A549 (cell line): ENCODE measurements around the gene HDLBP. TPM values are rescaled to one million over a fixed set of nuclear protein-coding genes. Genes with fewer than 3 reads are reported as not detected.

Source experiments
- ATAC-seq, 2 experiments: fragments of 200-7000 bp in 1 of 2; fragments of >200 bp in 1 of 2; cut with Nextera tagmentation in 1 of 2; cut with Tn5 transposase in 1 of 2; 3 replicates each; pipeline versions ENCODE4 v1.8.0 to v1.9.1; 2018 to 2020; ENCODE audit warnings: mild to moderate bottlenecking in 1 of 2, moderate library complexity in 1 of 2
- CTCF ChIA-PET: fragments of 300-600 bp; sonication (Branson Sonifier 250); formaldehyde crosslinking; extraction: SDS; loops from one replicate; lab custom pipeline; 2021; ENCODE audit warnings: antibody characterized with exemption, inconsistent platforms; lab: Yijun Ruan, JAX
- POLR2A ChIA-PET: fragments of 350-600 bp; formaldehyde crosslinking; extraction: SDS; loops from one replicate; lab custom pipeline; 2021; ENCODE audit warnings: antibody characterized with exemption, inconsistent platforms; lab: Yijun Ruan, JAX
- DNase-seq, 2 experiments: peaks; one replicate each; pipeline versions ENCODE4 v3.0.0 to v3.0.0-alpha.2; 2011 to 2016; ENCODE audit warnings: low read depth in 1 of 2, low spot score in 1 of 2
- FAIRE-seq: peaks from 2 replicates; lab custom pipeline; 2011; peaks lifted over from hg19 to GRCh38; lab: Jason Lieb, UNC
- H3K27ac ChIP-seq, 2 experiments: fragments of >200 bp; sonication (Bioruptor Twin); formaldehyde crosslinking; 3 replicates each; pipeline ENCODE4 v1.5.1; 2016 to 2017
- H3K4me1 ChIP-seq: fragments of >200 bp; sonication (Bioruptor Twin); formaldehyde crosslinking; 3 replicates; pipeline ENCODE4 v1.6.1; 2016
- H3K4me2 ChIP-seq: fragments of >200 bp; sonication (Bioruptor Twin); formaldehyde crosslinking; 3 replicates; pipeline ENCODE4 v1.6.1; 2016
- H3K4me3 ChIP-seq: fragments of >200 bp; sonication (Bioruptor Twin); formaldehyde crosslinking; 3 replicates; pipeline ENCODE4 v1.5.1; 2016
- H3K9me3 ChIP-seq: fragments of >200 bp; sonication (Bioruptor Twin); formaldehyde crosslinking; 3 replicates; pipeline ENCODE4 v1.6.1; 2016
- ATOH8 ChIP-seq: fragments of 250-450 bp; sonication (Bioruptor Pico); IDR thresholded peaks from 2 replicates; pipeline ENCODE4 v1.5.0; 2020; ENCODE audit warnings: low read depth, mild to moderate bottlenecking, moderate library complexity
- BCL3 ChIP-seq: fragments of >200 bp; sonication (Bioruptor Twin); formaldehyde crosslinking; IDR thresholded peaks from 3 replicates; pipeline ENCODE4 v1.6.1; 2016
- BHLHE40 ChIP-seq: IDR thresholded peaks from 2 replicates; pipeline ENCODE4 v1.6.1; 2012; ENCODE audit warnings: low read depth, low read length, inconsistent platforms
- CBX2 ChIP-seq: fragments of 200-600 bp; sonication (generic); IDR thresholded peaks from 2 replicates; pipeline ENCODE4 v1.6.1; 2016; ENCODE audit warnings: low read depth, mild to moderate bottlenecking, borderline replicate concordance
- CHD2 ChIP-seq: fragments of 150-350 bp; IDR thresholded peaks from 2 replicates; pipeline ENCODE4 v1.6.1; 2014; ENCODE audit warnings: low read length; ENCODE audit not compliant: partially characterized antibody
- ELK1 ChIP-seq: fragments of 150-350 bp; IDR thresholded peaks from 2 replicates; pipeline ENCODE4 v1.6.1; 2014; ENCODE audit warnings: low read depth, mild to moderate bottlenecking, low read length
- FOSB ChIP-seq: fragments of 250-450 bp; sonication (Bioruptor Pico); IDR thresholded peaks from 2 replicates; pipeline ENCODE4 v1.5.0; 2020; ENCODE audit warnings: mild to moderate bottlenecking, moderate library complexity
- FOXS1 ChIP-seq: fragments of 250-450 bp; sonication (Bioruptor Pico); IDR thresholded peaks from 2 replicates; pipeline ENCODE4 v1.5.0; 2020; ENCODE audit warnings: mild to moderate bottlenecking, moderate library complexity
- HDAC2 ChIP-seq: fragments of 200-600 bp; sonication (generic); IDR thresholded peaks from 2 replicates; pipeline ENCODE4 v1.6.1; 2016
- HES2 ChIP-seq: fragments of >200 bp; sonication (Bioruptor Twin); formaldehyde crosslinking; IDR thresholded peaks from 2 replicates; pipeline ENCODE4 v1.6.1; 2016
- KDM1A ChIP-seq: fragments of 200-600 bp; sonication (generic); IDR thresholded peaks from 2 replicates; pipeline ENCODE4 v1.6.1; 2016; ENCODE audit warnings: low read depth, mild to moderate bottlenecking
- KDM5A ChIP-seq: fragments of 200-600 bp; sonication (generic); IDR thresholded peaks from 2 replicates; pipeline ENCODE4 v1.6.1; 2016; ENCODE audit warnings: antibody characterized with exemption, mild to moderate bottlenecking
- MAZ ChIP-seq: fragments of 150-350 bp; IDR thresholded peaks from 2 replicates; pipeline ENCODE4 v1.6.1; 2014; ENCODE audit warnings: antibody characterized with exemption, low read depth, low read length, borderline replicate concordance
- NFE2L2 ChIP-seq: fragments of 150-350 bp; conservative IDR thresholded peaks from 2 replicates; pipeline ENCODE4 v1.6.1; 2014; ENCODE audit warnings: low read length
- NPAS2 ChIP-seq: fragments of 250-450 bp; sonication (Bioruptor Pico); IDR thresholded peaks from 2 replicates; pipeline ENCODE4 v1.8.0; 2022; ENCODE audit warnings: mild to moderate bottlenecking, moderate library complexity, borderline replicate concordance
- PBX3 ChIP-seq: IDR thresholded peaks from 2 replicates; pipeline ENCODE4 v1.6.1; 2012
- PHF8 ChIP-seq: fragments of 200-600 bp; sonication (generic); IDR thresholded peaks from 2 replicates; pipeline ENCODE4 v1.6.1; 2016; ENCODE audit warnings: low read depth, mild to moderate bottlenecking, antibody characterized with exemption, moderate library complexity, borderline replicate concordance
- SMC3 ChIP-seq: fragments of >200 bp; sonication (Bioruptor Twin); formaldehyde crosslinking; IDR thresholded peaks from 3 replicates; pipeline ENCODE4 v1.6.1; 2018; ENCODE audit warnings: inconsistent platforms
- TP53 ChIP-seq: fragments of 250-450 bp; sonication (Bioruptor Pico); IDR thresholded peaks from 2 replicates; pipeline ENCODE4 v1.5.0; 2021; ENCODE audit warnings: mild to moderate bottlenecking, moderate library complexity
- ZC3H11A ChIP-seq: fragments of 450-650 bp; IDR thresholded peaks from 2 replicates; pipeline ENCODE4 v1.6.1; 2014; ENCODE audit warnings: antibody characterized with exemption, mild to moderate bottlenecking
- ZSCAN20 ChIP-seq: fragments of 250-450 bp; sonication (Bioruptor Pico); IDR thresholded peaks from 2 replicates; pipeline ENCODE4 v1.8.0; 2022; ENCODE audit warnings: mild to moderate bottlenecking, moderate library complexity
- WGBS: methylation state at CpG from one replicate; pipeline ENCODE4 v1.1.6; 2017; ENCODE audit errors: missing lambda C conversion rate; 5-methylcytosine and 5-hydroxymethylcytosine counted together
- polyA plus RNA-seq, 4 experiments: library from polyadenylated mRNA; depleted of rRNA in 3 of 4; stranded (reverse); fragments of >200 nt; fragmentation: RNase III in 1 of 4; extraction: RNeasy Plus Mini Kit Qiagen cat#74134 plus additional on column Dnase treatment in 1 of 4; gene quantifications; 2 replicates in 3 of 4; 3 replicates in 1 of 4; pipeline ENCODE4 v1.2.3, GENCODE V29; 2011 to 2017

HDLBP gene
- polyA plus RNA-seq, 2 of the 4 experiments (the other 2 are of a cell fraction) = 248 to 292 TPM

- ChIA-PET CTCF (interaction anchor here (0.9 to 1.3 kb wide), 5 partner anchors 8 to 357 kb away, joined by 3 to 5 read pairs (median 4); no protein-coding TSS in a partner anchor), POLR2A (no interaction called here)
- Histone ChIP-seq H3K27ac (no peak overlapping the region), H3K4me2 (no peak overlapping the region), H3K9me3 (no peaks in the 10 kb centered on the region), H3K4me1 (no peaks in the 10 kb centered on the region), H3K4me3 (no peak overlapping the region)
- FAIRE-seq (no peak), ATAC-seq (peak; percentile 18 to 20; a peak in 4 of 6 replicates), DNase-seq (no peak)
- no peak for TF ChIP-seq ELK1
- WGBS = 47% methylated on average over 2 of the region's 6 CpGs
Observed at GRCh38 chr2:241208058-241208457, 107.4 kb downstream of the HDLBP start.

- FAIRE-seq (no peak), DNase-seq (no peak), ATAC-seq (peak in 1 of 2 experiments; percentile 23; a peak in 3 of 6 replicates)
- POLR2A ChIA-PET = no interaction called here
- Histone ChIP-seq H3K27ac (no peak overlapping the region), H3K9me3 (no peaks in the 10 kb centered on the region), H3K4me2 (no peak overlapping the region), H3K4me3 (no peak overlapping the region), H3K4me1 (no peaks in the 10 kb centered on the region)
- TF ChIP-seq KDM1A (no peak), TP53 (CRISPR knock-in tag) (no peak)
- CTCF ChIA-PET = interaction anchor here (0.9 to 1.3 kb wide), 5 partner anchors 8 to 356 kb away, joined by 3 to 5 read pairs (median 4); no protein-coding TSS in a partner anchor
- WGBS = 53% methylated on average over 6 of the region's 6 CpGs
Observed at GRCh38 chr2:241207641-241208040, 107.8 kb downstream of the HDLBP start.

GRCh38 chr2:241207151-241207550 is 108.3 kb downstream of the HDLBP start:
- no peaks in the 10 kb centered on the region for H3K9me3 ChIP-seq
- CTCF ChIA-PET = interaction anchor here (1.2 to 1.3 kb wide), 3 partner anchors 9 to 129 kb away, joined by 4 to 5 read pairs (median 5); no protein-coding TSS in a partner anchor
- POLR2A ChIA-PET = no interaction called here
- H3K4me1 ChIP-seq = no peaks in the 10 kb centered on the region
- WGBS = 67% methylated on average over 1 of the region's 1 CpG
- H3K4me2 ChIP-seq = no peak overlapping the region
- H3K4me3 ChIP-seq = no peak overlapping the region
- DNase-seq (no peak), ATAC-seq (no peak; a peak in 1 of 6 replicates), FAIRE-seq (no peak)
- TF ChIP-seq TP53 (CRISPR knock-in tag) = no peak
- H3K27ac ChIP-seq = no peak overlapping the region

- FAIRE-seq (no peak), ATAC-seq (no peak), DNase-seq (no peak)
- Histone ChIP-seq H3K9me3 (no peaks in the 10 kb centered on the region), H3K27ac (no peak overlapping the region), H3K4me3 (no peak overlapping the region), H3K4me2 (no peak overlapping the region), H3K4me1 (no peaks in the 10 kb centered on the region)
- no peak for TF ChIP-seq MAZ
- TF ChIP-seq BHLHE40 = no peak
- no peak for TF ChIP-seq NFE2L2
- TF ChIP-seq PHF8 = no peak
- TF ChIP-seq HES2 = no peak
- TF ChIP-seq BCL3 = no peak
- no peak for TF ChIP-seq FOXS1
- TF ChIP-seq KDM5A = no peak
- TF ChIP-seq CHD2 = no peak
- TF ChIP-seq ZC3H11A = no peak
- no peak for TF ChIP-seq PBX3
- TF ChIP-seq FOSB = no peak
- no peak for TF ChIP-seq CBX2
- TF ChIP-seq ZSCAN20 (CRISPR knock-in tag) = no peak
- TF ChIP-seq SMC3 = no peak
- no peak for TF ChIP-seq NPAS2
- no peak for TF ChIP-seq ATOH8 (CRISPR knock-in tag)
- no peak for TF ChIP-seq HDAC2
- ChIA-PET CTCF (no interaction called here), POLR2A (no interaction called here)
- 85% methylated on average over 3 of the region's 3 CpGs for WGBS
Observed at GRCh38 chr2:241205086-241205485, 110.4 kb downstream of the HDLBP start.
